Neural progenitor cell (in vitro differentiated cells): ENCODE results near the gene OCA2.

Experiments used
- EZH2 ChIP-seq: fragments of 200-600 bp; sonication (generic); IDR thresholded peaks from 2 replicates; pipeline ENCODE4 v1.6.1; 2017; ENCODE audit warnings: antibody characterized with exemption, mild to moderate bottlenecking, moderate library complexity
- EZH2phosphoT487 ChIP-seq: fragments of 200-600 bp; sonication (generic); IDR thresholded peaks from 2 replicates; pipeline ENCODE4 v1.6.1; 2017; ENCODE audit warnings: antibody characterized with exemption
- TF ChIP-seq, protein P1 (sequence below): fragments of 200-600 bp; sonication (generic); IDR thresholded peaks from 2 replicates; pipeline ENCODE4 v1.5.1; 2017; ENCODE audit warnings: antibody characterized with exemption, mild to moderate bottlenecking

DNA sequence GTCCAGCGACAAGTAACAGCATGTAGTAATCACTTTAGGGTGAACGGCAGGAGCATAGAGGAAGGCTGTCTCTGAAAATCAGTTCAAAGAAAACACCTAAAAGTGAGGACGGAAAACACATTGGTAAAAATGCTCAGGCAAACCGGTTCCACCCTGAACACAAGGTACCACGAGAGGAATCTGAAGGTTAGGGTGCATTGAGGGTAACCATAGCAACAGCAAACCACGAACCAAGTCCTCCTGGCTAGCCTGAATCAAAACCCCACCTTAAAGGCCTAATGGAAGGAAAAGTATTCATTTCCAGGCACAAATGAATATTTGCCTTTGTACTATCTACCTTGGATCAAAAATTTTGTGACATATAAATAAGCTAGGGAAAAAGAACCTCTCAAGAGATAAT is 315.0 kb downstream of the OCA2 start:
- TF ChIP-seq, protein P1, sequence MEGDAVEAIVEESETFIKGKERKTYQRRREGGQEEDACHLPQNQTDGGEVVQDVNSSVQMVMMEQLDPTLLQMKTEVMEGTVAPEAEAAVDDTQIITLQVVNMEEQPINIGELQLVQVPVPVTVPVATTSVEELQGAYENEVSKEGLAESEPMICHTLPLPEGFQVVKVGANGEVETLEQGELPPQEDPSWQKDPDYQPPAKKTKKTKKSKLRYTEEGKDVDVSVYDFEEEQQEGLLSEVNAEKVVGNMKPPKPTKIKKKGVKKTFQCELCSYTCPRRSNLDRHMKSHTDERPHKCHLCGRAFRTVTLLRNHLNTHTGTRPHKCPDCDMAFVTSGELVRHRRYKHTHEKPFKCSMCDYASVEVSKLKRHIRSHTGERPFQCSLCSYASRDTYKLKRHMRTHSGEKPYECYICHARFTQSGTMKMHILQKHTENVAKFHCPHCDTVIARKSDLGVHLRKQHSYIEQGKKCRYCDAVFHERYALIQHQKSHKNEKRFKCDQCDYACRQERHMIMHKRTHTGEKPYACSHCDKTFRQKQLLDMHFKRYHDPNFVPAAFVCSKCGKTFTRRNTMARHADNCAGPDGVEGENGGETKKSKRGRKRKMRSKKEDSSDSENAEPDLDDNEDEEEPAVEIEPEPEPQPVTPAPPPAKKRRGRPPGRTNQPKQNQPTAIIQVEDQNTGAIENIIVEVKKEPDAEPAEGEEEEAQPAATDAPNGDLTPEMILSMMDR, result no peak
- TF ChIP-seq EZH2phosphoT487 (no peak), EZH2 (no peak)
